ENCODE data around the gene HELZ2.
"Not testable (repeated sequence)": the region's sequence is repeated elsewhere in the genome, so short reads cannot be mapped to it uniquely, and the experiment has no call there.

The HELZ2 gene, protein sequence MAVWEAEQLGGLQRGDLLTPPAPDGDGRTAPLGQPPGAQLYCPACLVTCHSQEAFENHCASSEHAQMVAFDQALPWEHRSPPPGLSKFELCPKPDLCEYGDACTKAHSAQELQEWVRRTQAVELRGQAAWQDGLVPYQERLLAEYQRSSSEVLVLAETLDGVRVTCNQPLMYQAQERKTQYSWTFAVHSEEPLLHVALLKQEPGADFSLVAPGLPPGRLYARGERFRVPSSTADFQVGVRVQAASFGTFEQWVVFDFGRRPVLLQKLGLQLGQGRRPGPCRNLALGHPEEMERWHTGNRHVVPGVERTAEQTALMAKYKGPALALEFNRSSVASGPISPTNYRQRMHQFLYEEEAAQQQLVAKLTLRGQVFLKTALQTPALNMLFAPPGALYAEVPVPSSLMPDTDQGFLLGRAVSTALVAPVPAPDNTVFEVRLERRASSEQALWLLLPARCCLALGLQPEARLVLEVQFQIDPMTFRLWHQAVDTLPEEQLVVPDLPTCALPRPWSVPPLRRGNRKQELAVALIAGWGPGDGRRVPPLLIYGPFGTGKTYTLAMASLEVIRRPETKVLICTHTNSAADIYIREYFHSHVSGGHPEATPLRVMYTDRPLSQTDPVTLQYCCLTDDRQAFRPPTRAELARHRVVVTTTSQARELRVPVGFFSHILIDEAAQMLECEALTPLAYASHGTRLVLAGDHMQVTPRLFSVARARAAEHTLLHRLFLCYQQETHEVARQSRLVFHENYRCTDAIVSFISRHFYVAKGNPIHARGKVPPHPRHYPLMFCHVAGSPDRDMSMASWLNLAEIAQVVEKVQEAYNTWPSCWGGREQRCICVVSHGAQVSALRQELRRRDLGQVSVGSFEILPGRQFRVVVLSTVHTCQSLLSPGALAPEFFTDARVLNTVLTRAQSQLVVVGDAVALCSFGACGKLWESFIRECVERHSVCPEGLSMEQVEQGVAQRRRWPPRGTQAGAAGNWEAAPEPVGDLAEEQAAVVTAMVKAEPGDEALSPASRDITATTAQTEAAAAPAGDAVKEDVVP (N-terminal part only)

DNA sequence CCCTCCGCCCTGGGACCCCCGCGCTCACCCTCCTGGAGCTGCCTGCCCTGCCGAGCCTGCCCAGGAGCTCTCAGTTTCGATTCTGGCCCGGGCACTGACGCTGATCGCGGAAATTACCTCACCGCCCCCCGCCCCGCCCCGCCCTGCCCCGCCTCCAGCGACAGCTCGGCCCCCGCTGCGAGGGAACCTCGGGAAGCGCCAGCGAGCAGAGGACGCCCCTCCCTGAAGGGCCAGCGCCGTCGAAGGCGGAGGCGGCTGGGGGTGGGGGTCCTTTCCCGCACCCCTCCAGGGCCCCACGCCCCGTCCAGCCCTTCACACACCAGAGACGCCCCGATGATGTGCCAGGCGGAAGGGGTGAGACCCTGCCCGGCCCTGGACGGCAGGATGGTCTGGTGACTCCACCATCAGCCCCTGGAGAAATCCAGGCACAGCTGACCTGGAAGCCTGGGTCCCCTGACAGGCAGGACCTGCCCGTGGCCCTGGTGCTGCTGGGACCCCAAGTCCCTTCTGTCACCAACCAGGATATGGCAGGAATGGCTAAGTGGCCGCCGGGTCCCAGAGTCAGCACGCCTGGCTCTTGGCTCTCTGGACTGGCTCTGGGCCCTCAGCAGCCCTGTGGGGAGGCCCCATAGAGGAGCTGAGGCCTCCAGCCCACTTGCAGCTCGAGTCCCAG lies at the start of gene HELZ2:
Gene HELZ2, minus strand, starts transcription at position 84 of the 673 bp plus-strand sequence. CDS start 1,854 bp downstream, outside the sequence.
- peak; percentile 84 for DNase-seq

- no peak for DNase-seq
Measured at GRCh38 chr20:63622732-63623131, 48.7 kb upstream of the HELZ2 start.

DNA sequence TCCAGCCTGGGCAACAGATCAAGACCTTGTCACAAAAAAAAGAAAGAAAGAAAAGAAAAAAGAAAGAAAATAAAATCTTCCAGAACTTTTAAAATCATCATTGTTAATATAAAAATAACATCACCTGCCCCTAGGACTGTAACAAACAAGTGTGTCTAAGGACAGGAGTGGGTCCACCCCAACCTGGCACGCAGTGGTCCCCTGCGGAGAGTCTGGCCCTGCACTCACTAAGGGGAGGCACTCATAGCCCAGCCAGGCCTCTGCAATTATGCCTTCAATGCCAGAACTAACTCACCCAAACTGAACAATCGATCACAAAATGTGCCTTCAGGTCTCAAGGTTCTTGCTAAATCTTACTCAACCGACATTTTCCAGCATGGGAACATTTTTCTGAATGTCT lies 48.1 kb upstream of the HELZ2 start:
- no peak for DNase-seq

GRCh38 chr20:63620991-63621390 lies 47.0 kb upstream of the HELZ2 start:
- no peak for DNase-seq

- no peak for DNase-seq
Measured at GRCh38 chr20:63619505-63619904, 45.5 kb upstream of the HELZ2 start.

- DNase-seq = no peak
Measured at GRCh38 chr20:63619086-63619485, 45.0 kb upstream of the HELZ2 start.

DNA sequence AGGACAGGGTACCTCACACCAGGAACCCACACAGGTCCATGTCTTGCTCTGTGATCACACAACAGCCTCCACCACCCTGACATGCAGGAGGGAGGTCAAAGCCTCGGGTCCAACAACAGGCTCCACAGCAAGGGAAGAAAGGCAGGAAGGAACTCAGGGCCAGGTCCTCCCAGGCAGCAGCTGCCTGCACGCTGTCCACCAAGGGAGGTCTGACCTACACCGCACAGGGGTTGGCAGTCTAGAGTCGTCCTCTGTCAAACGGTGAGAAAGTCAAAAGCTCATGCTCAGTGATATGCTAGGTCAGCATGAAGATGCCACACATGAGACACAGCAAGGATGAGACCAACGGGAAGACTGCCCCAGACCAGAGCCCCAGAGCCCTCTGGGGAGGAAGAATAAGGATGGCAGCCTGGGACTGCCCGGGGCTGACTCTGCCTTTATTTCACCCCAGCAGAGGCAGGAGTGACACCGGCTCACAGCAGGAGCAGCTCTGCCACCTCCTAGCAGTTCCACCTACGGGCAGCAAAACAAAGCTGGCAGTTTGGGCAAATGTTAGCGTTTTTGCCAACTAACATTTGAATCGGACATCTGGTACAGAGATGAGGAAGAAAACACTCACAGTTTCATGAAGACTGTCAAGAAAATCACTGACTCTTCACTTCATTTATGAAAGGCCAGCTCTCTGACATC lies 44.4 kb upstream of the HELZ2 start:
- no peak for DNase-seq

GRCh38 chr20:63617876-63618265 lies 43.8 kb upstream of the HELZ2 start:
- no peak for DNase-seq

DNA sequence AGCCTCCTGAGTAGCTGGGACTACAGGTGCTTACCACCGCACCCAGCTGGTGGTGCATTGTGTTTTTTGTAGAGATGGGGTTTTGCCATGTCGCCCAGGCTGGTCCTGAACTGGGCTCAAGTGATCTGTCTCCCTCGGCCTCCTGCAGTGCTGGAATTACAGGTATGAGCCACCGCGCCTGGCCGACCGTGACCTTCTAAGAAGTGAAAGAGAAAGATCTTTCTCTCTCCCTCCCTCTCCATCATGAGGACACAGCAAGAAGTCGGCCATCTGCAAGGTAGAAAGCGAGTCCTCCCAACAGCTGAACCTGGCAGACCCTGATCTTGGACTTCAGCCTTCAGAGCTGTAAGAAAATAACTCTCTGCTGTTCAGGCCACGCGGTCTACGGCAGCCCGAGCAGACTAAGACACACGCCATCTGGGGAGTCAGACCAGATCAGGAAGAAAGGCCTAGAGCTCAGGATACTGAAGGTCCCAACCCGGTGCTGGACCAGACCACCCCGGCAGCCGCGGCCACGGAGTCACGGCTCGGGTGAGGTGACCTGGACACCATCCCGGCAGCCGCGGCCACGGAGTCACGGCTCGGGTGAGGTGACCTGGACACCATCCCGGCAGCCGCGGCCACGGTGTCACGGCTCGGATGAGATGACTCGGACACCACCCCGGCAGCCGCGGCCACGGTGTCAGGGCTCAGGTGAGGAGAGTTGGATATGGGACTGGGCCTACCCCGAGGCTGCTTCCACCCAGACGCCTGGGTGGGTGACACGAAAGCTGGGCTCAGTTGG lies 43.2 kb upstream of the HELZ2 start:
- DNase-seq = no peak

GRCh38 chr20:63613863-63614594 lies 40.0 kb upstream of the HELZ2 start:
- DNase-seq = not testable (repeated sequence)

DNA sequence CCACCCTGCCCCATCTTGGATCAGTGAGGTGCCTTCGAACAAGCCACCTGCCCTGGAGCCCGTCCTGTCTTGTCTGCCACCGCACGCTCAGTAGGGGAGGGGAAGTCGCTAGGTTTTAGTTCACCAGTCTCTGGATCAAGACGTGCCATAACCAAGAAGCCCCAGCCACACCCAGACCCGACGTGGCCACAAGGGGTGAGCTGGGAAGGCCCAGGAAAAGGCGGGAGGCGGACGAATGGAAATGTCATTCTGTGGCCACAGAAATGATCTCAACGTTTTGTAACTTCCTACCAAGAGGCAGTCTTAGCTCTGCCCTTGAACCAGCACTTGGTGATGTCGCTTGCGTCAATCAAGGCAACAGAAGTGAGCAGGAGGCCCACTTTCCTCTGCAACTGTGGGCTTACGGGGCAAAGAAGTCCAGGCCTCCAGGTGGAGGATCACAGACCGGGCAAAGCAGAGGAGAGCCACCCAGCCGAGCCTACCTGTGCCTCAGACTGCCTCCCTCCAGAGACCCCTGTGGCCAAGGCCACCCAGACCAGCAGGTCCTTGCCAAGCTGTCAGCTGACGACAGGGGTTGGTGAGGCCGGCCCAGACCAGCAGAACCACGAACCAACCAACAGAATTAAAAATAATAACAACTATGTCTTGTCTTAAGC lies 38.4 kb upstream of the HELZ2 start:
- peak; percentile 96 for DNase-seq

DNA sequence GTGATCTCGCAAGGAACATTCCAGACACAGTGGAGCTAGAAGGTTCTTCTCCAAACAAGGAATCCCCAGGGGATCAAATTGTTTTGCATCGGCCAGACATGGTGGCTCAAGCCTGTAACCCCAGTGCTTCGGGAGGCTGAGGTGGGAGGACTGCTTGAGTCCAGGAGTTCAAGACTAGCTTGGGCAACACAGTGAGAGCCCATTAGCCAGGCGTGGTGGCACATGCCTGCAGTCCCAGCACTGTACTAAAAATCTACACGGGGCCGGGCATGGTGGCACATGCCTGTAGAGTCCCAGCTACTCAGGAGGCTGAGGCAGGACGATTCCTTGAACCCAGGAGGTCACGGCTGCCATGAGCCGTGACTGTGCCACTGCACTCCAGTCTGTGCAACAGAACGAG lies 37.6 kb upstream of the HELZ2 start:
- no peak for DNase-seq

DNA sequence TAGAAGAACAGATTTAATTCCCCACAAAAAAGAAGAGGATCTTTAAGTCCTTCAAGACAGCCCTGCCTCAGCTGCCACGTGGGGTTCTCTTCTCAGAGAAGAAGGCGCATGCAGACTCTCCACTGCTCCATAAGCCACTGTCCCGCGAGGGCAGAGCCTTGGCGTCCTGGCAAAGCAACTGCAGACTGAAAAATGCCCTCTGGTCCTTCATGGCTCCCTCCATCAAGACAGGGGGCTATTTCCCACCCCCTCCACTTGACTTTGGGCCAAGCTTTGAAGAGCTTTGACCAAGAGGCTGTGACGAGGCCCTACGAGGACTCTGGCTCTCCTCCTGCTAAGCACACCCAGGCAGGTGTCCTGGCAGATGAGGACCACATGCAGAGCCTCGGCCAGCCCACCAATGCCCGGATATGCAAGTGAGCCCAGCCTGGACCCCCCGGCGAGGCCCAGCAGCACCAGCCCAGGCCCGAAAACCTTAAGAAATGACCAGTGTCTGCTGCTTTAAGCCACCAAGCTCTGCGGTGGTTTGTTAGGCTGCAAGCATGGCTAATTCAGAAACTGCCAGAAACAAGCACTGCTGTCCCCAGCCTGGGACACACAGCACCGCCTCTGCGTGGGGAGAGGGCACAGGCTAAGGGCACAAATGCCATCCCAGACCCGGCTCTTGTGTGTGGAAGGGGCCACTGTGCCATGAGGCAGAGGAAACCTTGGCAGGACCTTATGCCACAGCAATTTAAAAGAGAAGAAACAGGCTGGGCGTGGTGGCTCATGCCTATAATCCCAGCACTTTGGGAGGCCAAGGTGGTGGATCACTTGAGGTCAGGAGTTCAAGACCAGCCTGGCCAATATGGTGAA lies 36.8 kb upstream of the HELZ2 start:
- DNase-seq = no peak

- DNase-seq = peak; percentile 58
Measured at GRCh38 chr20:63606686-63607085, 32.6 kb upstream of the HELZ2 start.

DNA sequence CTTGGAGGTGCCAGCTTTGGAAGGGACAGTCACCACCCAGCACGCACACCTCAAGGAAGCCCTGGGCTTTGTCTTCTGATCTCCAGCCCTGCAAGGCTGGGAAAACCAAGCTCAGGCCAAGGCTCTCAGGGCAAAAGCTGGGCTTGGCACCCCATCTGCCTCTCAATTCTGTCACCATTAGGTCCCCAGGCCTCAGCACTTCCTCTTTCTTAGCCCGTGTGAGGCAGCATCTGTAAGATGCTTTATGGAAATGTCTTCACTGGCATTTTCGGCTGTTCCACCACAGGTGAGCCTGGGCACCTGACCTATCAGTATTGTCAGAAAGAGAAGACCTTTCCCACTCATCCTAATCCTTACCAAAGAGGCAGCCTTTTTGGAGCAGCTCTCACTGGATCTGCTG lies 28.3 kb upstream of the HELZ2 start:
- no peak for DNase-seq

DNA sequence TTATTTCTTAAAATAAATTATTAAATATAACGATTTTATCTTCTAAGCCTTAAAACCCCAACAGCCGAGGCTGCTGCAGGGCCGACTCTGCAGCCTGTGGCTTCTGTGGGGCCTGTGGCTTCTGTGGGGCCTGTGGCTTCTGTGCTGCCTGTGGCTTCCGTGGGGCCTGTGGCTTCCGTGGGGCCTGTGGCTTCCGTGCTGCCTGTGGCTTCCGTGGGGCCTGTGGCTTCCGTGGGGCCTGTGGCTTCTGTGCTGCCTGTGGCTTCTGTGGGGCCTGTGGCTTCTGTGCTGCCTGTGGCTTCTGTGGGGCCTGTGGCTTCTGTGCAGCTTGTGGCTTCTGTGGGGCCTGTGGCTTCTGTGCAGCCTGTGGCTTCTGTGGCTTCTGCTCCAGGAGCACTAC lies 27.6 kb upstream of the HELZ2 start:
- not testable (repeated sequence) for DNase-seq

GRCh38 chr20:63599396-63600050 lies 25.5 kb upstream of the HELZ2 start:
- no peak for DNase-seq

DNA sequence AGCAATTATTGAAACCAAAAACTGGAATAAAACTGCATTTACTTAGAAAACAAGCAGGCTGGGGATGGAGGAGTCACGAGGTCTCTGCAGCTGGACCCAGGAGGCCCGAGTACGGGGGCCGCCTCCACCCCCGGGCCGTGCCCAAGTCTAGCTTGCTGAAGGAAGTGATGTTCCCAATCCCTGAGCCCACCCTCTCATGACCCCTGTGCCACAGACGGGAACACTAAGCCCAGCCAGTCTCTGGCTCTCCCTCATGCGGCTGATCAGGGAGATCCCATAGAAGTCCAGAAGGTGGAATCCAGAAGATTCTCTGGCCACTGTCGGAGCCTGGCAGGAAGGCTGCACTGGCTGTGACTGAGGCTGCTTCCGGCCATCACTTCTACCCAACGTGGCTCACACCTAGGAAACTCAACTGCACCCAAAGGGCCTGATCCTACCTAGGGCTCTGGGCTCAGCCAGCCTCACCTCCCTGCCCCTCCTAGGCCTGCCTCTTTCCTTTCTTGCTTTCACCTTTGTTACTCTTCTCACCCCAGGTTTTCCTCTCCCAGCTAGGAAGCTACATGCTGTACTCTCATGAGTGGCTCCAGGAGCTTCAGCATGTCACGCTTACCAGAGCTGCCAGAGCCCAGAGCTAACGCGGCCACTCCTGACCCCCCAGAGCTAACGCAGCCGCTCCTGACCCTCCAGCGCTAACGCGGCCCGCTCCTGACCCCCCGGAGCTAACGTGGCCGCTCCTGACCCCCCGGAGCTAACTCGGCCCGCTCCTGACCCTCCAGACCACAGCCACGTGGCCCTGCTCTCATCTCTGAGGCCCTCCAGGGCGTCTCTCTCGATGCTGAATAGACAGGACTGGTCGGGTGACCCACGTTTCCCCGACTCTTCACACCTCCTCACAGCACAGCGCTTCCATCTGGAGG lies 24.7 kb upstream of the HELZ2 start:
- DNase-seq = no peak

All from inflammatory macrophage treated with lipopolysaccharide for 4 hours (primary cell).